Ascending aorta (tissue), 2 donors: ENCODE data around the gene ADAMTS3. TPM values are rescaled to one million over a fixed set of nuclear protein-coding genes. Genes with fewer than 3 reads are reported as not detected.

Experiments used
- DNase-seq, 2 donors: peaks; one replicate each; pipeline ENCODE4 v3.0.0-alpha.2; 2019; ENCODE audit warnings: low spot score in 2 of 2
- H3K27ac ChIP-seq, 2 donors: fragments of 200-600 bp; sonication (generic); one replicate each; pipeline ENCODE4 v1.5.1; 2016 to 2017; ENCODE audit warnings: mild to moderate bottlenecking in 1 of 2
- H3K27me3 ChIP-seq: fragments of 200-600 bp; sonication (generic); one replicate; pipeline ENCODE4 v1.5.1; 2017
- H3K36me3 ChIP-seq, 2 donors: fragments of 200-600 bp; sonication (generic); one replicate each; pipeline ENCODE4 v1.5.1; 2016
- H3K4me1 ChIP-seq, 2 donors: fragments of 200-600 bp; sonication (generic); one replicate each; pipeline ENCODE4 v1.5.1; 2016 to 2017; ENCODE audit warnings: mild to moderate bottlenecking in 1 of 2
- H3K4me3 ChIP-seq, 2 donors: fragments of 200-600 bp; sonication (generic); one replicate each; pipeline ENCODE4 v1.5.1; 2016 to 2017; ENCODE audit warnings: mild to moderate bottlenecking in 1 of 2
- H3K9me3 ChIP-seq, 2 donors: fragments of 200-600 bp; sonication (generic); one replicate each; pipeline ENCODE4 v1.5.1; 2016
- CTCF ChIP-seq, 3 experiments: fragments of 200-600 bp in 2 of 3; fragments of 450-650 bp in 1 of 3; sonication (generic) in 2 of 3; IDR thresholded peaks; one replicate each; pipeline ENCODE4 v1.5.1; 2016 to 2019; ENCODE audit warnings: antibody characterized with exemption in 3 of 3, mild to moderate bottlenecking in 1 of 3, moderate library complexity in 1 of 3
- intact Hi-C: fragments of 100-400 bp; cut with DNase I; formaldehyde crosslinking; loops from one replicate; pipeline ENCODE4 v1.15.1; 2023
- total RNA-seq: library from RNA; depleted of rRNA; stranded (reverse); fragments of >200 nt; gene quantifications from one replicate; pipeline ENCODE4 v1.1.0, GENCODE V29; 2016

ADAMTS3 gene
- total RNA-seq, 1 donor from 2014 or later = 2.2 TPM

- H3K4me1 ChIP-seq = no peaks in the 10 kb centered on the region
- no peak overlapping the region for H3K27ac ChIP-seq
- no peak for TF ChIP-seq CTCF (IDR thresholded peaks at IDR 0.05)
- H3K27me3 ChIP-seq = no peaks in the 10 kb centered on the region
- H3K36me3 ChIP-seq = no peaks in the 10 kb centered on the region
- DNase-seq = no peak
- intact Hi-C loops = no loop called here
- no peak overlapping the region for H3K4me3 ChIP-seq
- no peaks in the 10 kb centered on the region for H3K9me3 ChIP-seq
These were observed 203.0 kb downstream of the ADAMTS3 start for GRCh38 chr4:72365981-72366380.

- no peak overlapping the region for H3K4me3 ChIP-seq
- intact Hi-C loops = no loop called here
- no peaks in the 10 kb centered on the region for H3K36me3 ChIP-seq
- TF ChIP-seq CTCF (IDR thresholded peaks at IDR 0.05) = no peak
- no peak for DNase-seq
- H3K27ac ChIP-seq = no peak overlapping the region
- no peaks in the 10 kb centered on the region for H3K9me3 ChIP-seq
- H3K27me3 ChIP-seq = no peaks in the 10 kb centered on the region
- H3K4me1 ChIP-seq = no peaks in the 10 kb centered on the region
These were observed 204.0 kb downstream of the ADAMTS3 start for GRCh38 chr4:72365016-72365415.

- TF ChIP-seq CTCF (IDR thresholded peaks at IDR 0.05) = no peak
- intact Hi-C loops = no loop called here
These were observed 208.9 kb downstream of the ADAMTS3 start for GRCh38 chr4:72360075-72360474.

GRCh38 chr4:72358483-72358882 is 210.5 kb downstream of the ADAMTS3 start:
- intact Hi-C loops = no loop called here
- H3K4me1 ChIP-seq = no peaks in the 10 kb centered on the region
- no peak overlapping the region for H3K27ac ChIP-seq
- no peak overlapping the region for H3K4me3 ChIP-seq
- TF ChIP-seq CTCF (IDR thresholded peaks at IDR 0.05) = no peak
- no peaks in the 10 kb centered on the region for H3K9me3 ChIP-seq
- no peaks in the 10 kb centered on the region for H3K36me3 ChIP-seq
- DNase-seq = no peak
- no peaks in the 10 kb centered on the region for H3K27me3 ChIP-seq

More at GRCh38 chr4:72360075-72360474, 208.9 kb downstream of the ADAMTS3 start:
- no peaks in the 10 kb centered on the region for H3K4me1 ChIP-seq
- DNase-seq = no peak
- H3K36me3 ChIP-seq = no peaks in the 10 kb centered on the region
- H3K27ac ChIP-seq = no peak overlapping the region
- H3K27me3 ChIP-seq = no peaks in the 10 kb centered on the region
- H3K4me3 ChIP-seq = no peak overlapping the region
- H3K9me3 ChIP-seq = no peaks in the 10 kb centered on the region

- Histone ChIP-seq H3K27ac (no peak overlapping the region), H3K27me3 (no peaks in the 10 kb centered on the region), H3K4me3 (no peak overlapping the region), H3K9me3 (no peaks in the 10 kb centered on the region), H3K36me3 (no peaks in the 10 kb centered on the region), H3K4me1 (no peaks in the 10 kb centered on the region)
- intact Hi-C loops = no loop called here
- DNase-seq = no peak
- no peak for TF ChIP-seq CTCF (IDR thresholded peaks at IDR 0.05)
These were observed 211.1 kb downstream of the ADAMTS3 start for GRCh38 chr4:72357908-72358307.

GRCh38 chr4:72352711-72353110 is 216.3 kb downstream of the ADAMTS3 start:
- no peak overlapping the region for H3K27ac ChIP-seq
- no peaks in the 10 kb centered on the region for H3K4me1 ChIP-seq
- no peaks in the 10 kb centered on the region for H3K9me3 ChIP-seq
- intact Hi-C loops = no loop called here
- DNase-seq = no peak
- H3K27me3 ChIP-seq = no peaks in the 10 kb centered on the region
- no peak overlapping the region for H3K4me3 ChIP-seq
- no peaks in the 10 kb centered on the region for H3K36me3 ChIP-seq
- no peak for TF ChIP-seq CTCF (IDR thresholded peaks at IDR 0.05)
